Uterus (tissue), 4 donors: ENCODE data around the gene KCNH1. TPM values are rescaled to one million over a fixed set of nuclear protein-coding genes. Genes with fewer than 3 reads are reported as not detected.

Experiments used
- DNase-seq, 2 donors: peaks; one replicate each; pipeline ENCODE4 v3.0.0-alpha.2; 2019 to 2020
- H3K27ac ChIP-seq, 2 donors: fragments of 200-600 bp; sonication (generic); 1 replicate in 1 of 2; 2 replicates in 1 of 2; pipeline ENCODE4 v1.5.1; 2016 to 2018
- H3K27me3 ChIP-seq, 2 donors: fragments of 200-600 bp; sonication (generic); one replicate each; pipeline ENCODE4 v1.5.1; 2018 to 2019; ENCODE audit warnings: control low read depth in 1 of 2
- H3K36me3 ChIP-seq, 2 donors: fragments of 200-600 bp; sonication (generic); one replicate each; pipeline ENCODE4 v1.5.1; 2019; ENCODE audit warnings: control low read depth in 1 of 2
- H3K4me1 ChIP-seq, 2 donors: fragments of 200-600 bp; sonication (generic); one replicate each; pipeline ENCODE4 v1.5.1; 2018 to 2019; ENCODE audit warnings: control low read depth in 1 of 2
- H3K4me3 ChIP-seq, 2 donors: fragments of 200-600 bp; sonication (generic); 1 replicate in 1 of 2; 2 replicates in 1 of 2; pipeline ENCODE4 v1.5.1; 2018 to 2019; ENCODE audit warnings: mild to moderate bottlenecking in 1 of 2
- H3K9me3 ChIP-seq, 2 donors: fragments of 200-600 bp; sonication (generic); one replicate each; pipeline ENCODE4 v1.5.1; 2019; ENCODE audit warnings: control low read depth in 1 of 2
- CTCF ChIP-seq, 4 experiments: fragments of 200-600 bp in 2 of 4; fragments of 450-650 bp in 2 of 4; sonication (generic) in 2 of 4; IDR thresholded peaks; one replicate each; pipeline ENCODE4 v1.5.1; 2016 to 2019; ENCODE audit warnings: antibody characterized with exemption in 4 of 4, mild to moderate bottlenecking in 2 of 4, moderate library complexity in 1 of 4
- POLR2A ChIP-seq, 2 donors: fragments of 450-650 bp; IDR thresholded peaks; one replicate each; pipeline ENCODE4 v1.6.1; 2016; ENCODE audit warnings: antibody characterized with exemption in 2 of 2, mild to moderate bottlenecking in 1 of 2, moderate library complexity in 1 of 2
- intact Hi-C: fragments of 100-400 bp; cut with DNase I; formaldehyde crosslinking; loops from one replicate; pipeline ENCODE4 v1.15.1; 2023; ENCODE audit warnings: low total_unique reads
- total RNA-seq, 4 donors: library from RNA; depleted of rRNA in 3 of 4; stranded (reverse); fragments of >200 nt in 3 of 4; gene quantifications; one replicate each; pipeline versions ENCODE4 v1.1.0 to v1.2.4, GENCODE V29; 2014 to 2023
- donor health status: DM: yes; HTN: yes; CAD: no.

The KCNH1 gene
- total RNA-seq, 4 donors from 2014 or later = 1.1 to 1.5 TPM; not detected in 2

DNA sequence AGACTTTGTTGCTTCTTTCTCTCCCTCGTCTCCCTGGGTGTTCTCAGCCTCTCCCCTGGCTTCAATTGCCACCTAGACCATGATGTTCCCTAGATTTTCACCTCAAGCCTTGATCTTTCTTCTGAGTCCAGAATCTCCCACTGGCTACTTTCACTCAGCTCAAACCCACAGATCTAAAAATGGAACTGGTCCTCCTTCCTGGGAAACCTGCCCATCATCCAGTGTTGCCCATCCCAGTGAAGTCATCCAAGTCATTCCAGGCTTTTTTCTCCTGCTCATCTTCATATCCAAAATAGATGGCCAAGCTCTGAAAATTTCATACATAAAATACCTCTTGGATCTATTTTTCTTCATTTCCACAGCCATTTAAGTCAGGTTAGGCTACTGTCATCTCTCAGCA lies 347.4 kb downstream of the KCNH1 start:
- H3K4me3 ChIP-seq = no peak overlapping the region
- H3K36me3 ChIP-seq = no peaks in the 10 kb centered on the region
- no peaks in the 10 kb centered on the region for H3K9me3 ChIP-seq
- no peak for TF ChIP-seq POLR2A (IDR thresholded peaks at IDR 0.05)
- TF ChIP-seq CTCF (IDR thresholded peaks at IDR 0.05) = no peak
- intact Hi-C loops = no loop called here
- H3K27ac ChIP-seq = no peak overlapping the region
- H3K4me1 ChIP-seq = no peaks in the 10 kb centered on the region
- no peaks in the 10 kb centered on the region for H3K27me3 ChIP-seq
- no peak for DNase-seq

GRCh38 chr1:210783925-210784324 lies 350.0 kb downstream of the KCNH1 start:
- no peaks in the 10 kb centered on the region for H3K27me3 ChIP-seq
- H3K4me1 ChIP-seq = no peaks in the 10 kb centered on the region
- H3K9me3 ChIP-seq = no peaks in the 10 kb centered on the region
- H3K36me3 ChIP-seq = no peaks in the 10 kb centered on the region
- H3K27ac ChIP-seq = no peak overlapping the region
- intact Hi-C loops = no loop called here
- H3K4me3 ChIP-seq = no peak overlapping the region
- TF ChIP-seq CTCF (IDR thresholded peaks at IDR 0.05) (no peak), POLR2A (IDR thresholded peaks at IDR 0.05) (no peak)
- DNase-seq = no peak

GRCh38 chr1:210781652-210782051 lies 352.3 kb downstream of the KCNH1 start:
- H3K9me3 ChIP-seq = no peaks in the 10 kb centered on the region
- intact Hi-C loops = no loop called here
- H3K27me3 ChIP-seq = no peaks in the 10 kb centered on the region
- no peak for DNase-seq
- TF ChIP-seq CTCF (IDR thresholded peaks at IDR 0.05) = no peak
- H3K4me1 ChIP-seq = no peaks in the 10 kb centered on the region
- no peak overlapping the region for H3K27ac ChIP-seq
- H3K36me3 ChIP-seq = no peaks in the 10 kb centered on the region
- no peak overlapping the region for H3K4me3 ChIP-seq

GRCh38 chr1:210779269-210779668 lies 354.7 kb downstream of the KCNH1 start:
- intact Hi-C loops = no loop called here
- DNase-seq = no peak

GRCh38 chr1:210777914-210778313 lies 356.0 kb downstream of the KCNH1 start:
- intact Hi-C loops = no loop called here
- Histone ChIP-seq H3K27ac (no peak overlapping the region), H3K4me1 (no peaks in the 10 kb centered on the region), H3K9me3 (no peaks in the 10 kb centered on the region), H3K36me3 (no peaks in the 10 kb centered on the region), H3K4me3 (no peak overlapping the region), H3K27me3 (no peaks in the 10 kb centered on the region)
- no peak for DNase-seq
- TF ChIP-seq CTCF (IDR thresholded peaks at IDR 0.05) (no peak), POLR2A (IDR thresholded peaks at IDR 0.05) (no peak)

More at GRCh38 chr1:210779269-210779668, 354.7 kb downstream of the KCNH1 start:
- Histone ChIP-seq H3K27ac (no peak overlapping the region), H3K4me1 (no peaks in the 10 kb centered on the region), H3K27me3 (no peaks in the 10 kb centered on the region), H3K9me3 (no peaks in the 10 kb centered on the region), H3K36me3 (no peaks in the 10 kb centered on the region), H3K4me3 (no peak overlapping the region)
- TF ChIP-seq CTCF (IDR thresholded peaks at IDR 0.05) (no peak), POLR2A (IDR thresholded peaks at IDR 0.05) (no peak)
